Ammon's horn (tissue), 1 donor: ENCODE results near the gene SPHK2.
"Not testable (repeated sequence)": the region's sequence is repeated elsewhere in the genome, so short reads cannot be mapped to it uniquely, and the experiment has no call there.

Experiments
- DNase-seq: peaks from one replicate; pipeline ENCODE4 v3.0.0-alpha.2; 2016; ENCODE audit warnings: low spot score

The SPHK2 gene

GRCh38 chr19:48618916-48619691 is at the start of gene SPHK2, which contains the start of gene RPL18:
TSS of gene SPHK2 (plus strand) at chr19:48619506. CDS start at chr19:48620515, 1,009 bp downstream.
TSS of gene RPL18 (minus strand) at chr19:48619178. CDS start at chr19:48619143, 35 bp downstream.
- DNase-seq: peak; percentile 100

GRCh38 chr19:48569814-48570213 is 49.5 kb upstream of the SPHK2 start:
- DNase-seq: no peak

- no peak for DNase-seq
Observed at GRCh38 chr19:48571378-48572162, 47.7 kb upstream of the SPHK2 start.

GRCh38 chr19:48573163-48573505 is 46.2 kb upstream of the SPHK2 start:
- no peak for DNase-seq

GRCh38 chr19:48575931-48576622 is 43.2 kb upstream of the SPHK2 start:
- no peak for DNase-seq

DNA sequence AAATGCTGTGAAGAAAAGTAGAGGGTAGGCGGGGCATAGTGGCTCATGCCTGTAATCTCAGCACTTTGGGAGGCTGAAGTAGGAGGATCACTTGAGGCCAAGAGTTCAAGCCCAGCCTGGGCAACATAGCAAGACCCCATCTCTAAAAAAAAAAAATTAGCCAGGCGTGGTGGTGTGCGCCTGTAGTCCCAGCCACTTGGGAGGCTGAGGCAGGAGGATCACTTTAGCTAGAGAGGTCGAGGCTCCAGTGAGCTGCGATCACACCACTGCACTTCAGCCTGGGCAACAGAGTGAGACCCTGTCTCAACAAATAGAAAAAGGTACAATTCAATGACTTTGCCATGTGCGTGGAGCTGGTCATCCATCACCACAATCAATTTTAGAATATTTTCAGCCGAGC is 41.4 kb upstream of the SPHK2 start:
- DNase-seq: not testable (repeated sequence)

DNA sequence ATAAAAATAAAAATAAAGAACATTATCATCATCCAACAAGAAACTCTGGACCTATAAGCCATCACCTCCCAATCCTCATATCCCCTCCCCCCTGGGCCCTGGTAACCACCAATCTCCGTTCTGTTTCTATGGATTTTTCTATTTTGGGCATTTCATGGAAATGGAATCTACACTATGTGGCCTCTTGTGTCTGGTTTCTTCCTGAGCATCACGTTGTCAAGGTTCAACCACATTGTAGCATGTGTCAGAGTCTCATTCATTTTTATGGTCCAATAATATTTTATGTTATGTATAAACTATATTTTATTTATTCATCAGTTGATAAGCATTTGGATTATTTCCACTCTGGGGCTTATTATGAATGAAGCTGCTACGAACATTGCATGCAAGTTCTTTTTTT is 40.4 kb upstream of the SPHK2 start:
- no peak for DNase-seq

- no peak for DNase-seq
Observed at GRCh38 chr19:48582168-48582567, 37.1 kb upstream of the SPHK2 start.

DNA sequence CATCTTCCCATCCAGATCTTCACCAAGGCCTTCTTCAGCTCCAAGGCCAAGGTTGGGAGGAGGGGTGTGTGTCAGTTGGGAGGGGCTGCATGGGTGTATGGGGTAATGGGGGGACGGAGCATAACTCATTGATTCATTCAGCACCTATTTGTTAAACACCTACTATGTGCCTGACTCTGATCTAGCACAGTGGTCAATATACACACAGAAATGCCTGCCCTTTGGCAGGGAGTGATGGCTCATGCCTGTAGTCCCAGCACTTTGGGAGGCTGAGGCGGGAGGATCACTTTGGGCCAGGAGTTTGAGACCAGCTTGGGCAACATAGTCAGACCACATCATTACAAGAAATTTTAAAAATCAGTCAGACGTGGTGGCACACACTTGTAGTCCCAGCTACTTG is 31.9 kb upstream of the SPHK2 start:
- DNase-seq: no peak

- DNase-seq: peak; percentile 90
Observed at GRCh38 chr19:48588670-48589401, 30.5 kb upstream of the SPHK2 start.

DNA sequence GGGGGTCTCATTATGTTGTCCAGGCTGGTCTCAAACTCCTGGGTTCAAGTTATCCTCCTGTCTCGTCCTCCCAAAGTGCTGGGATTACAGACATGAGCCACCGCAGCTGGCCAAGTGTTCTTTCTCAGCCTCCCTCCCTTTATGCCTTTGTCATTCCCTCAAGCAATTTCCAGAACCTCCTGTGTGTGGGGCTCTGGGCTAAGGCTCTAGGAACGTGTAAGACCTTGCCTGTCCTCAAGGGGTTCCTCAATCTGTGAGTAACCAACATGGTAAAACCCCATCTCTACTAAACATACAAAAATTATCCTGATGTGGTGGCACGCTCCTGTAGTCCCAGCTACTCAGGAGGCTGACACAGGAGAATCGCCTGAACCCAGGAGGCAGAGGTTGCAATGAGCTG is 28.3 kb upstream of the SPHK2 start:
- DNase-seq: no peak

- no peak for DNase-seq
Observed at GRCh38 chr19:48595171-48595570, 24.1 kb upstream of the SPHK2 start.

GRCh38 chr19:48595833-48596232 is 23.5 kb upstream of the SPHK2 start:
- DNase-seq: no peak

- DNase-seq: no peak
Observed at GRCh38 chr19:48596237-48596636, 23.1 kb upstream of the SPHK2 start.

GRCh38 chr19:48596679-48597465 is 22.4 kb upstream of the SPHK2 start:
- no peak for DNase-seq

DNA sequence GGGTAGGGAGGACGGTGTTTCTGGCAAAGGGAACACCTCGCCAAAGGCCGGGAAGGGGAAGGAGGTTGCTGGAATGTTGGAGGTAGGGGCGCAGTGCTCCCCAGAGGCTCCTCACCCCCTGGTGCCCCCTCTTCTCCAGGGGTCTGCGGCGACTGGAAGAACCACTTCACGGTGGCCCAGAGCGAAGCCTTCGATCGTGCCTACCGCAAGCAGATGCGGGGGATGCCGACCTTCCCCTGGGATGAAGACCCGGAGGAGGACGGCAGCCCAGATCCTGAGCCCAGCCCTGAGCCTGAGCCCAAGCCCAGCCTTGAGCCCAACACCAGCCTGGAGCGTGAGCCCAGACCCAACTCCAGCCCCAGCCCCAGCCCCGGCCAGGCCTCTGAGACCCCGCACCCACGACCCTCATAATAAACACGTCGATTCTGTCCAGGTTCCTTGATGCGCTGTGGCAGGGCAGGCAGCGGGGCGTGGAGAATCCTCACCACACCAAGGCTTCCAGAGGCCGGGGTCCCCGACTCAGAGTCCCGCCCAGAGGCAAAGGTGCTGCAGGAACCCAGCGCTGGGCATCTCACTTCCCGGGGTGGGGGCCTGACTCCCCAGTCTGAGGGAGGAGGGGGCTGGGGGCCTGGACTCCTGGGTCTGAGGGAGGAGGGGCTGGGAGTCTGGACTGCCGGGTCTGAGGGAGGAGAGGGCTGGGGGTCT is 20.2 kb upstream of the SPHK2 start:
- DNase-seq: no peak

- DNase-seq: no peak
Observed at GRCh38 chr19:48600679-48601417, 18.5 kb upstream of the SPHK2 start.

GRCh38 chr19:48603001-48603400 is 16.3 kb upstream of the SPHK2 start:
- DNase-seq: no peak

DNA sequence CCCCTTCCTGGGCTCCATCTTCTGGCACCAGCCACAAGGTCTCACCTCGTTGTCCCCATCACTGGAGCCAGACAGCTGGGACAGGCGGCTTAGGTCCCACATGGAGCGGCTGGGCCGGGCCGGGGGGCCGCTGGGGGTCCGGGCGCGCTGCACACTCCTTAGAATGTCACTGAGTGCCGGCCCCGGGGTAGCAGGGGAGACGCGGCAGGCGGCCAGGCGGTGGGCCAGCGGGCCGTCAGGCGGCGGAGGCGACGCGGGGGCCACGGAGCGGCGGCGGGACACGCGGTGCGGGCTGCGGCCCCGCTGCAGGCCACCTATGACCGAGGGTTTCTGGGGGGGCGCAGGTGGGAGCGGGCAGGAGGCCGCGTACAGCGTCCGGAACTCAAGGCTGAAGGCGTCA is 15.9 kb upstream of the SPHK2 start:
- DNase-seq: no peak

DNA sequence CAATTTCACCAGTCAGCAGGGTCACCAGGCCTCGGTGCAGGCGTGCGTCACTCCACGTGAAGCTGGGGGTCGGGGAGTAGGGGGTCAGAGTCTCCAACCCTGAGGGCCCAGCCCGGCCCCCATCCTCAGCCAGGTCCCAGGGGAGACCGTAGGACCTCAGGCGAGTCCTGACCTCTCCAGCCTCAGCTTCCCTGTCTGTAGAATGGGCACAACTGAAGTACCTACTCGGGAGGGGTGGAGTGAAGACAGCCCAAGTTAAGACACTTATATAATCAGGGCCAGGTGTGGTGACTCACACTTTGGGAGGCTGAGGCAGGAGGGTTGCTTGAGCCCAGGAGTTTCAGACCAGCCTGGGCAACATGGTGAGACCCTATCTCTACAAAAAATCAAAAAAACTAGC is 15.5 kb upstream of the SPHK2 start:
- no peak for DNase-seq
